ENCODE results near the gene KIF26A. TPM values are rescaled to one million over a fixed set of nuclear protein-coding genes. Genes with fewer than 3 reads are reported as not detected.

The KIF26A gene
- total RNA-seq, 4 donors from 2014 or later, result 2.1 to 6.1 (median 4.6) TPM

- no peaks in the 10 kb centered on the region for H3K9me3 ChIP-seq
- peak in 1 of 2 donors; percentile 60 for DNase-seq (ENCODE audit: low spot score in 2 of 2)
- peaks cover 16% of the 10 kb centered on the region for H3K4me1 ChIP-seq
- H3K4me3 ChIP-seq, result no peak overlapping the region
- H3K27me3 ChIP-seq, result peaks cover 27% of the 10 kb centered on the region
- TF ChIP-seq EP300 (IDR thresholded peaks at IDR 0.05), result no peak
- no peak for TF ChIP-seq POLR2A (IDR thresholded peaks at IDR 0.05)
- no CpG with 5 or more reads among the region's 11 CpGs for WGBS
- H3K36me3 ChIP-seq, result no peaks in the 10 kb centered on the region
- H3K27ac ChIP-seq, result no peak overlapping the region
Measured at GRCh38 chr14:104092931-104093365, 45.4 kb upstream of the KIF26A start.

- H3K27me3 ChIP-seq, result peaks cover 27% of the 10 kb centered on the region
- H3K4me1 ChIP-seq, result peaks cover 16% of the 10 kb centered on the region
- no peaks in the 10 kb centered on the region for H3K36me3 ChIP-seq
- 41% methylated on average over 7 of the region's 18 CpGs for WGBS
- no peak overlapping the region for H3K4me3 ChIP-seq
- H3K9me3 ChIP-seq, result no peaks in the 10 kb centered on the region
- no peak for TF ChIP-seq CTCF (IDR thresholded peaks at IDR 0.05)
- TF ChIP-seq EP300 (IDR thresholded peaks at IDR 0.05), result no peak
- TF ChIP-seq POLR2AphosphoS5 (IDR thresholded peaks at IDR 0.05), result no peak
- TF ChIP-seq POLR2A (IDR thresholded peaks at IDR 0.05), result no peak
- peak in 1 of 2 donors; percentile 63 for DNase-seq (ENCODE audit: low spot score in 2 of 2)
- H3K27ac ChIP-seq, result no peak overlapping the region
Measured at GRCh38 chr14:104093366-104094055, 44.9 kb upstream of the KIF26A start.

- Histone ChIP-seq H3K4me3 (no peak overlapping the region), H3K27ac (no peak overlapping the region), H3K4me1 (peaks cover 16% of the 10 kb centered on the region), H3K36me3 (no peaks in the 10 kb centered on the region), H3K9me3 (no peaks in the 10 kb centered on the region), H3K27me3 (peaks cover 27% of the 10 kb centered on the region)
- TF ChIP-seq POLR2AphosphoS5 (IDR thresholded peaks at IDR 0.05) (no peak), CTCF (IDR thresholded peaks at IDR 0.05) (no peak), EP300 (IDR thresholded peaks at IDR 0.05) (no peak), POLR2A (IDR thresholded peaks at IDR 0.05) (no peak)
- 45% methylated on average over 10 of the region's 20 CpGs for whole genome bisulfite sequencing
- peak in 1 of 2 donors; percentile 59 for DNase-seq (ENCODE audit: low spot score in 2 of 2)
Measured at GRCh38 chr14:104094056-104094708, 44.2 kb upstream of the KIF26A start.

GRCh38 chr14:104094709-104095425, 43.5 kb upstream of the KIF26A start:
- no peak overlapping the region for H3K4me3 ChIP-seq
- peaks cover 27% of the 10 kb centered on the region for H3K27me3 ChIP-seq
- WGBS, result 28% methylated on average over 5 of the region's 35 CpGs

More at GRCh38 chr14:104094709-104095425, 43.5 kb upstream of the KIF26A start:
- Histone ChIP-seq H3K4me1 (peaks cover 22% of the 10 kb centered on the region), H3K9me3 (no peaks in the 10 kb centered on the region), H3K27ac (no peak overlapping the region), H3K36me3 (no peaks in the 10 kb centered on the region)
- TF ChIP-seq CTCF (IDR thresholded peaks at IDR 0.05), result peak; percentile 61 to 94
- TF ChIP-seq POLR2AphosphoS5 (IDR thresholded peaks at IDR 0.05), result no peak
- peak in 1 of 2 donors; percentile 68 for DNase-seq (ENCODE audit: low spot score in 2 of 2)
